ENCODE results near the gene RHBDL1. TPM values are rescaled to one million over a fixed set of nuclear protein-coding genes. Genes with fewer than 3 reads are reported as not detected.
A peak's percentile ranks its signal among the peaks of the same experiment; 100 is the strongest.

Gene RHBDL1
- 1 to 10 TPM; 4.1 to 7.2 TPM for total RNA-seq
- 10 to 100 TPM; 15.5 to 19.1 TPM for polyA plus RNA-seq (ENCODE audit: insufficient read length in 2 of 2)
- long read RNA-seq, donor 1, partial matches to known transcripts: 5 of 9 reads
- long read RNA-seq, donor 1, other reads (novel, unspliced or antisense): 0 of 9 reads
- long read RNA-seq, donor 2: 0 reads
- long read RNA-seq, donor 3: 0 reads
- long read RNA-seq, donor 4: 0 reads

DNA sequence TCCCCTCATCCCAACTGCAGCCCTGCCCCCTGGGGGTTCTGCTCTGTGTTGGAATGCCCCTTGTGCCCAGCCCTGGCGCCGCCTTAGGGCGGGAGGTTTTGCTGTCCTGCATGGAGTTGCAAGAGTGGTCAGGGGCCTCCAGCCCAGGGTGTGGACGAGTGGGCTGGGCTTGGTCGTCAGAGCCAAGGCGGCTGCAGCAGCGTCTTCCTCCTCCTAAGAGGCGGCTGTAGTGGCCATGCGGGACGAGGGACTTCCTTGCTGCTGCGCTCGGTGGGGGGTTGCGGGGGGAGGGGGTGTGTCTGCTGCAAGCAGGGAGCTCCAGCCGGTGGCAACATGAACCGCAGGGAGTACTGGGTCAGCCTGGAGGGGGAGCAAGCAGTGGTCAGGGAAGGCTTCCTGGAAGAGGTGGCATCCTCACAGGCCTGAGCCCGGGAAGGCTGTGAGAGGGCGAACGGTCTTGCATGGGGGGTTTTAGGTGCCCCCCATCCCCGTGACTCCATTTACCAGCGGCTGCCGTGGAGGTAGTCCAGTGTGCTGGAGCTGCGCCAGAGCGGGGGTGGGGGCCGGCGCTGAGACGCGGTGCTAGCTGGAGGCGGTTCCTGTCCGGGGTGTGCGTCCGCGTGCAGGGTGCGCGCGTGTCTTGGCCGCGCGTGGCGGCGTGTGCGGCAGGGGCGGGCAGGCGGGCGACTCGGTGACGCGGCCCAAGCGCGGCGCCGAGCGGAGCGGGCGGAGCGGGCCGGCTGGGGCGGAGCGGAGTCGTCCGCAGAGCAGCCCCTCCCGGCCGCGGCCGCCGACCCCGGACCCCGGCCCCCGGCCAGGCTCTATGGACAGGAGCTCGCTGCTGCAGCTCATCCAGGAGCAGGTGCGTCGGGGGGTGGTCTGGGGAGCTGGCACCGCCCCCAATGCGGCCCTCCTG is at the start of gene RHBDL1:
TSS of gene RHBDL1 (plus strand) at position 704 of the 916 bp plus-strand sequence. CDS start at position 824, 120 bp downstream.
- peak within 1 kb of the TSS; percentile 18 for H3K4me3 ChIP-seq (ENCODE audit: low read depth, low read length)
- peaks cover 9% of the 10 kb centered on the region for H3K27me3 ChIP-seq (ENCODE audit: control insufficient read depth, insufficient read depth, low read length)
- no peak within 1 kb of the TSS for H3K27ac ChIP-seq (ENCODE audit: low read depth, low read length)
- H3K9me3 ChIP-seq (ENCODE audit: control insufficient read depth, insufficient read depth, low read length): no peaks in the 10 kb centered on the region
- 3% methylated on average over 72 of the region's 73 CpGs for WGBS (ENCODE audit: insufficient coverage)
- DNase-seq (ENCODE audit: low read depth in 4 of 6, low spot score in 6 of 6): peak in 2 of 6 donors; percentile 47 to 56
- H3K36me3 ChIP-seq (ENCODE audit: control insufficient read depth, insufficient read depth, low read length): peaks cover 80% of the 10 kb centered on the region
- H3K4me1 ChIP-seq (ENCODE audit: control insufficient read depth, insufficient read depth, low read length): peaks cover 35% of the 10 kb centered on the region

DNA sequence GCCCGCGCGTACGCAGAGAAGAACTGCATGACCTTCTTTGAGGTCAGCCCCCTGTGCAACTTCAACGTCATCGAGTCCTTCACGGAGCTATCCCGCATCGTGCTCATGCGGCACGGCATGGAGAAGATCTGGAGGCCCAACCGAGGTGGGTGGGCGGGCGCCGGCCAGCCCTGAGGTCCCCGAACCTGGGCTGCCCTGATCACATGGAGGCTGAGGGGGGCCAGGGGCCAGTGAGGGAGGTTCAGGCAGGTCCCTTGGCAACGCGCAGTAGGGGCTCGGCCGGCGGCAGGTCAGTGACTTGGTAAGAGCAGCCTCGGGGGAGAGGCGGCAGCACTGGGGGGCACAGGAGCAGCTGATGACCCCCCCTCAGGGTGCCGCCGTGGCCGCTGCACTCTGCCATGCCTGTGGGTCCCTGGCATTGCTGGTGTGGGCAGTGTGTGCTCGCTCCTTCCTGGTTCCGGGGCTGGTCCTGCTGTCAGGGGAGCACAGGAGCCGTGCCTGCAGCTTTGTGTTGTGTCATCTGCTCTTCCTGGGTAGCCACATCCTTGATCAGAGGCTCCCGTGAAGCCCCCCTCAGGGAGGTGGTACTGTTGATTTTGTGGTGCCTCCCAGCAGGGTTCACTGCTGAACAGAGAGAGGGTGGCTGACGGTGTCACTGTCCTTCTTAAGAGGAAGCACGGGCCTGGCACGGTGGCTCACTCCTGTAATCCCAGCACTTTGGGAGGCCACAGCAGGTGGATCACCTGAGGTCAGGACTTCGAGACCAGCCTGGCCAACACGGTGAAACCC is 49.3 kb upstream of the RHBDL1 start:
- Histone ChIP-seq H3K4me3 (ENCODE audit: low read depth, low read length) (no peak overlapping the region), H3K27ac (ENCODE audit: low read depth, low read length) (no peak overlapping the region), H3K9me3 (ENCODE audit: control insufficient read depth, insufficient read depth, low read length) (no peaks in the 10 kb centered on the region), H3K4me1 (ENCODE audit: control insufficient read depth, insufficient read depth, low read length) (peaks cover 43% of the 10 kb centered on the region), H3K27me3 (ENCODE audit: control insufficient read depth, insufficient read depth, low read length) (no peaks in the 10 kb centered on the region), H3K36me3 (ENCODE audit: control insufficient read depth, insufficient read depth, low read length) (peaks cover 75% of the 10 kb centered on the region)
- WGBS (ENCODE audit: insufficient coverage): 95% methylated on average over 35 of the region's 35 CpGs
- DNase-seq (ENCODE audit: low read depth in 4 of 6, low spot score in 6 of 6): no peak

DNA sequence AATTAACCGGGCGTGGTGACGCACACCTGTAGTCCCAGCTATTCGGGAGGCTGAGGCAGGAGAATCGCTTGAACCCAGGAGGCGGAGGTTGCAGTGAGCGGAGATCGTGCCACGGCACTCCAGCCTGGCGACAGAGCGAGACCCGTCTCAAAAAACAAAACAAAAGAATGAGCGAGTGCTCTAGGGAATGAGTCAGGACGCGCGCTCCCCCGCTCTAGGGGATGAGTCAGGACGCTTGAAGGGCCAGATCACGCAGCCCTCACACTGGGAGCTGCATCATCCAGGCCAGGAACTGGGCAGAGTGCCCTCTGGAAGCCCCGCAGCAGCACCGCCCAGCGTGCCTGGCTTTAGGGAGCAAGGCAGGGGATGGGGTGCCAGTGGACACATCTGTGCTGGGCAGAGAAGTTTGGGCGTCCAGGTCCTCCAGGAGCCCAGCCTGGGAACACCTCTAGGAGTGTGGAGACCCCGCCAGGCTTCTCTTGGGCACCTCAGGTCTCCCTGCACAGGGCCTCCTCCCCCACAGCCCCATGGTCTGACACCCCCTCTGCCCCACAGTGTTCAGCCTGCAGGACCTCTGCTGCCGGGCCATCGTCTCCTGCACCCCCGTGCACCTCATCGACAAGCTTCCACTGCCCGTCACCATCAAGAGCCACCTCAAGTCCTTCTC is 48.6 kb upstream of the RHBDL1 start:
- 91% methylated on average over 29 of the region's 29 CpGs for WGBS (ENCODE audit: insufficient coverage)
- H3K9me3 ChIP-seq (ENCODE audit: control insufficient read depth, insufficient read depth, low read length): no peaks in the 10 kb centered on the region

DNA sequence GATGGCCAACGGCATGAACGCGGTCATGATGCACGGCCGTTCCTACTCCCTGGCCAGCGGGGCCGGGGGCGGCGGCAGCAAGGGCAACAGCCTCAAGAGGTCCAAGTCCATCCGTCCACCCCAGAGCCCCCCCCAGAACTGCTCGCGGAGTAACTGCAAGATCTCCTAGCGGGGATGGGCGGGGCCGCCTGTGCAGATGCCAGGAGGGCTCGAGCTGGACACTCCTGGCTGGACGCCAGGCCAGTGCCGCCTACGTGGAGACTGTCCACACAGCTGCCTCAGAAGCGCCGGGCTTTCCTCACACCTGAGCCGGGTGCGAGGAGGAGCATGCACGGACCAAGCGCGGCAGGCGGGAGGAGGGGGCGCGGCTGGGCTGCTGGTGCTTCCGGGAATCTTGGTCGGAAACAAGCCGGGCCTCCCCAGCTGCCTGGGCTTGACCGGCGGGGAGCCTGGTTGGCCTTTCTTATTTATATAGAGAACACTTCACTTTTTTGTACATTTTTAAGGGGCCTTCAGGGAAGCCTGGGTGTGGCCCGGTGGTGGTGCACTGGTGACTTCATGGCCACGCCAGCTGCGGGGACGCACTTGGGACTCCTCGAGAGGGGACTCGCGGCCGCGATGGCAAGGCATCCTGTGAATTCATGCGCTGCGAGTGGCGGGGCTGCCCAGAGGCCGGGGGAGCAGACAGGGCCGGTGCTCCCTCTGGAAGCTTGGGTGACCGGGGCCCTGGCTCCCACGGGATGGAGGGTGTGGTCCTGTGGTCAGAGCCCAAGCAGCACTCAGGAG is 47.8 kb upstream of the RHBDL1 start:
- DNase-seq (ENCODE audit: low read depth in 4 of 6, low spot score in 6 of 6): no peak
- Histone ChIP-seq H3K27me3 (ENCODE audit: control insufficient read depth, insufficient read depth, low read length) (no peaks in the 10 kb centered on the region), H3K36me3 (ENCODE audit: control insufficient read depth, insufficient read depth, low read length) (peaks cover 73% of the 10 kb centered on the region), H3K9me3 (ENCODE audit: control insufficient read depth, insufficient read depth, low read length) (no peaks in the 10 kb centered on the region), H3K27ac (ENCODE audit: low read depth, low read length) (no peak overlapping the region), H3K4me1 (ENCODE audit: control insufficient read depth, insufficient read depth, low read length) (peaks cover 32% of the 10 kb centered on the region), H3K4me3 (ENCODE audit: low read depth, low read length) (no peak overlapping the region)
- WGBS (ENCODE audit: insufficient coverage): 89% methylated on average over 44 of the region's 50 CpGs

More for the DNA sequence above, 48.6 kb upstream of the RHBDL1 start:
- H3K27me3 ChIP-seq (ENCODE audit: control insufficient read depth, insufficient read depth, low read length): no peaks in the 10 kb centered on the region
- peaks cover 37% of the 10 kb centered on the region for H3K4me1 ChIP-seq (ENCODE audit: control insufficient read depth, insufficient read depth, low read length)
- H3K27ac ChIP-seq (ENCODE audit: low read depth, low read length): no peak overlapping the region
- DNase-seq (ENCODE audit: low read depth in 4 of 6, low spot score in 6 of 6): no peak
- H3K4me3 ChIP-seq (ENCODE audit: low read depth, low read length): no peak overlapping the region
- H3K36me3 ChIP-seq (ENCODE audit: control insufficient read depth, insufficient read depth, low read length): peaks cover 68% of the 10 kb centered on the region

DNA sequence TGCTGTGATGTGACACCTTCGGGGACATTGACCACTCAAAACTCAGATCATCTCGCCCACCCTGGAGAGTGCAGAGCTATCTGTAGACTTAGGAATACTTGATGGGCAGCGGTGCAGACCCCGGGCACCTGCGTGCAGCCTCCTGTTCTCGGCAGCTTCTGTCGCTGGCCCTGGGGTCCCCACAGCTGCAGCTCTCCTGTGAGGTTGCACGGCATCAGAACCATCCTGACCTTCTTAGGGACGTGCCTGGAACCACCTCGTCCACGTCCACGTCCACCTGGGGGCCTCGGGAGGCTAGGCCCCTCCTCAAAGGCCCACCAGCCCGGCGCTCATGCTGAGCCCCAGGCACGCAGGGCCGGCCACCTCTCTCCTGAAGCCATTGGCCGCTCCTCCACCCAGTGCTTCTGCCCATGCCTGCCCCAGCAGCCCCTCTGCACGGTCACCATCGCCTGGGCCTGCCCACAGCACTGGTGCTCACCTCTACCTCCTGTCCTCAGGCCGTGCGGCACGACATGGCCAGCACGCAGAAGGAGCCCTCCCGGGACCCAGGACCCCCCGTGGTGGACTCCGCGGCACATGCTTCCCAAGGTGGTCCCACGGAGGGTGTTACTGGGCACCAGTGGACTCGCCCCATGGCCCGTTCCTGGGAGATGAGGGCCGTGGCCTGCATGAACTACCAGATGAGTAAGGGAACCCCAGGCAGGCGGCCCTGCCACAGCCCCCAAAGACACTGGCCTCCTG is 47.0 kb upstream of the RHBDL1 start:
- no peak for DNase-seq (ENCODE audit: low read depth in 4 of 6, low spot score in 6 of 6)
- Histone ChIP-seq H3K27ac (ENCODE audit: low read depth, low read length) (no peak overlapping the region), H3K4me1 (ENCODE audit: control insufficient read depth, insufficient read depth, low read length) (peaks cover 32% of the 10 kb centered on the region), H3K36me3 (ENCODE audit: control insufficient read depth, insufficient read depth, low read length) (peaks cover 79% of the 10 kb centered on the region), H3K4me3 (ENCODE audit: low read depth, low read length) (no peak overlapping the region), H3K9me3 (ENCODE audit: control insufficient read depth, insufficient read depth, low read length) (no peaks in the 10 kb centered on the region), H3K27me3 (ENCODE audit: control insufficient read depth, insufficient read depth, low read length) (no peaks in the 10 kb centered on the region)
- 90% methylated on average over 32 of the region's 33 CpGs for WGBS (ENCODE audit: insufficient coverage)

DNA sequence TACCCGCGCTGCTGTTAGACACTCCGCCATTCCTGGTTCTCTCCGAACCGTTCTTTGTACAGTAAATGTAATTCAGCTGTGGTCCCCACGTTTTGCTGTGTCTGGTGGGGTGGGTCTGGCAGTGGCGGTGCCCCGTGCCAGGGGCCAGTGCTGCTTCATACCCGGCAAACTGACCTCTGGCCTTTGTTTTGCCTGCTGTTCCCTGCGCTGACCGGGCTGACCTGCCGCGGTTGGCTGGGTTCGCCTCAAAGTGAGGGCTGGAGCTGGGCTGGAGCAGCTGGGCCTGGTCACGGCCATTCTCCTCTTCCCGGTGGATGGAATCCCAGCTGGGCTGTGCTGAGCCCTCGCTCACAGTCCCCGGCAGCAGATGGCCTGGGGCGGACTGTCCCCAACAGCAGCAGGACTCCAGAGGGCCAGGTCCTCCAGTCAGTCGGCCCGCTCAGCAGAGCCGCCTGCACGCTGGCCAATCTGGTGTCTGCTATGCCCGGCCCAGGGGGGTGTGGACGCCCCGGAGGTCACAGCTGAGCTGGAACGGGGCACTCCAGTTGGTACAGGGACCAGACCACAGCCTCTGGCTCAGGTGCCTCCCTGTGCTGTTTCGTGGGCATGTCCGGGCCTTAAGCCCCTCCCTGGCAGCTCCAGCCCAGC is 46.2 kb upstream of the RHBDL1 start:
- 38% methylated on average over 26 of the region's 29 CpGs for WGBS (ENCODE audit: insufficient coverage)
- H3K4me3 ChIP-seq (ENCODE audit: low read depth, low read length): no peak overlapping the region
- peaks cover 34% of the 10 kb centered on the region for H3K4me1 ChIP-seq (ENCODE audit: control insufficient read depth, insufficient read depth, low read length)
- H3K36me3 ChIP-seq (ENCODE audit: control insufficient read depth, insufficient read depth, low read length): peaks cover 87% of the 10 kb centered on the region
- no peaks in the 10 kb centered on the region for H3K27me3 ChIP-seq (ENCODE audit: control insufficient read depth, insufficient read depth, low read length)
- no peak overlapping the region for H3K27ac ChIP-seq (ENCODE audit: low read depth, low read length)
- DNase-seq (ENCODE audit: low read depth in 4 of 6, low spot score in 6 of 6): peak in 1 of 6 donors; percentile 14
- no peaks in the 10 kb centered on the region for H3K9me3 ChIP-seq (ENCODE audit: control insufficient read depth, insufficient read depth, low read length)

DNA sequence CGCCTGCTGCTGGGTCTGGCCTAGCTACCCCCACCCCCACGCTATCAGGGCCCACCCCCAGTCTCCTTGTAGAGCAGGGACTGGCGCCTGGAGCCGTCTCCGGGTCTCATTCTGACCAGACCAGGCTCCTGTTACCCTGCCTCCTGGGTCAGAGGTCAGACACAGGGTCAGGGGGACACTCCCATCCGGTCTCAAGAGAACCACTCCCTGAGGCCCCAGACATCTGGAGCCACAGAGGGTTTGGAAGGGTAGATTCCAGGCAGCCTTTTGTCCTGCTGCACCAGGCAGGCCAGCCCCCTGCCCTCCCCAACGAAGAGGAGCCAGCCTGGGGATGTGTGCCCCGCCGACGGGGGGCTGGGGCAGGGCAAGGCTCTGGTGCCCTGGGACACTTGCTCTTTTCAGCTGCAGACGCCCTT is 45.6 kb upstream of the RHBDL1 start:
- DNase-seq (ENCODE audit: low read depth in 4 of 6, low spot score in 6 of 6): no peak
- H3K27ac ChIP-seq (ENCODE audit: low read depth, low read length): peak overlapping the region; percentile 1
- H3K9me3 ChIP-seq (ENCODE audit: control insufficient read depth, insufficient read depth, low read length): no peaks in the 10 kb centered on the region
- H3K4me1 ChIP-seq (ENCODE audit: control insufficient read depth, insufficient read depth, low read length): peaks cover 37% of the 10 kb centered on the region
- H3K4me3 ChIP-seq (ENCODE audit: low read depth, low read length): no peak overlapping the region
- H3K36me3 ChIP-seq (ENCODE audit: control insufficient read depth, insufficient read depth, low read length): peaks cover 91% of the 10 kb centered on the region
- no peaks in the 10 kb centered on the region for H3K27me3 ChIP-seq (ENCODE audit: control insufficient read depth, insufficient read depth, low read length)
- WGBS (ENCODE audit: insufficient coverage): 43% methylated on average over 7 of the region's 11 CpGs

DNA sequence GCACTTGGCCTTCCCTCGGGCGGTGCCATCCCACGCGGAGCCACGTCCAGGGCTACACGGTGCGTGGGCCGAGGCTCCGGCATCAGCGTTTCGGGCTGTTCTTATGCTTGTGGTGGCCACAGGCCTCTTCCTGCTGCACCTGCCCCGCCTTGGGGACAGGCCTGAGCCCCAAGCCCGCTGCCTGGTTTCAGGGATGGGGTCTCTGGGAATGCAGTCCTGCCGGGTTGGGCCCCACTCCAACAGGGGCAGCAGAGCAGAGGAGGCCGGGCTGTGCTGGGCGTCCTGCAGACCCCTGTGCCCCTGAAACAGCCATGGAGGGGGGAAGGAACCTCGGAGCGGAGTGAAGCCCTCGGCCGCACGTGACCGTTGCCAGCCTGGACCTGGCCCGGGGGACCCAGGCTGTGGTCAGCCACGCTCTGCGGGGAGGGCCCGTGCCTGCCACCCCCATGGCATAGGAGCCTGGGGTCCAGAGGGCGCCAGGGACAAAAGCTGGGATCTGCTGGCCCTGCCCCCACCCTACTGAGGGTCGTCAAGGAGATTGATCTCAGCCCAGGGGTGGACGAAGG is 45.1 kb upstream of the RHBDL1 start:
- Histone ChIP-seq H3K4me3 (ENCODE audit: low read depth, low read length) (no peak overlapping the region), H3K4me1 (ENCODE audit: control insufficient read depth, insufficient read depth, low read length) (peaks cover 39% of the 10 kb centered on the region), H3K27me3 (ENCODE audit: control insufficient read depth, insufficient read depth, low read length) (no peaks in the 10 kb centered on the region), H3K27ac (ENCODE audit: low read depth, low read length) (peak overlapping the region; percentile 1), H3K36me3 (ENCODE audit: control insufficient read depth, insufficient read depth, low read length) (peaks cover 91% of the 10 kb centered on the region), H3K9me3 (ENCODE audit: control insufficient read depth, insufficient read depth, low read length) (no peaks in the 10 kb centered on the region)
- peak in 1 of 6 donors; percentile 4 for DNase-seq (ENCODE audit: low read depth in 4 of 6, low spot score in 6 of 6)
- 34% methylated on average over 27 of the region's 29 CpGs for WGBS (ENCODE audit: insufficient coverage)
